OCI-LY1 (cell line): ENCODE measurements around the gene ARID3B.

Source experiments
- EZH2 ChIP-seq: fragments of 200-600 bp; sonication (generic), shearing (Covaris generic); IDR thresholded peaks from 2 replicates; pipeline ENCODE4 v1.8.0; 2017; ENCODE audit warnings: borderline replicate concordance, mixed run types, mild to moderate bottlenecking, antibody characterized with exemption, low read length, moderate library complexity, mixed read lengths
- TF ChIP-seq, protein P1 (sequence below): fragments of 200-600 bp; sonication (generic), shearing (Covaris generic); IDR thresholded peaks from 2 replicates; pipeline ENCODE4 v1.5.1; 2017; ENCODE audit warnings: mild to moderate bottlenecking, antibody characterized with exemption, low read length, moderate library complexity, mixed read lengths

DNA sequence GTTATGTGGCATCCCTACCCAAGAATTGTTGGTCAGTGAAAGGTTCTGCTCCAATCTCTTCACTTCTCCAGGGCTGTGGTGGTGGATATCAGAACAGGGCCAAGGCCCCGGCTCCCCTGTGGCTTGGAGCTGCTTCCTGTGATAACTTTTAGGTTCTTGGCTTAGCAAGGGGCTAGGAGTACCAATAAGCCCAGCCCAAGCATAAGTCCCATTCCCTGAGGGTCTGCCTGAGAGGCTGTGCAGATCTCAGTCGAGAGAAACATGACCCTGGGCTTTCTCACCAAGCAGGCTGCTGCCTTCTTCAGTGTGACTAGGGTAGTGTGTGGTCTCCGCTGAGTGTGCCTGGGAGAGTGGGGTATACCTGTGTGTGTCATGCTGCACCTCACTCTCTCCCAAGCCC is 81.7 kb downstream of the ARID3B start:
- TF ChIP-seq, protein P1, sequence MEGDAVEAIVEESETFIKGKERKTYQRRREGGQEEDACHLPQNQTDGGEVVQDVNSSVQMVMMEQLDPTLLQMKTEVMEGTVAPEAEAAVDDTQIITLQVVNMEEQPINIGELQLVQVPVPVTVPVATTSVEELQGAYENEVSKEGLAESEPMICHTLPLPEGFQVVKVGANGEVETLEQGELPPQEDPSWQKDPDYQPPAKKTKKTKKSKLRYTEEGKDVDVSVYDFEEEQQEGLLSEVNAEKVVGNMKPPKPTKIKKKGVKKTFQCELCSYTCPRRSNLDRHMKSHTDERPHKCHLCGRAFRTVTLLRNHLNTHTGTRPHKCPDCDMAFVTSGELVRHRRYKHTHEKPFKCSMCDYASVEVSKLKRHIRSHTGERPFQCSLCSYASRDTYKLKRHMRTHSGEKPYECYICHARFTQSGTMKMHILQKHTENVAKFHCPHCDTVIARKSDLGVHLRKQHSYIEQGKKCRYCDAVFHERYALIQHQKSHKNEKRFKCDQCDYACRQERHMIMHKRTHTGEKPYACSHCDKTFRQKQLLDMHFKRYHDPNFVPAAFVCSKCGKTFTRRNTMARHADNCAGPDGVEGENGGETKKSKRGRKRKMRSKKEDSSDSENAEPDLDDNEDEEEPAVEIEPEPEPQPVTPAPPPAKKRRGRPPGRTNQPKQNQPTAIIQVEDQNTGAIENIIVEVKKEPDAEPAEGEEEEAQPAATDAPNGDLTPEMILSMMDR: no peak
- no peak for TF ChIP-seq EZH2
